HG03064 (cell line): Measurements from ENCODE around the gene SERINC5.

Experiments
- ATAC-seq: cut with Tn5 transposase; IDR thresholded peaks from one replicate; pipeline ENCODE4 v1.9.1; 2021; ENCODE audit warnings: low read depth; ENCODE audit not compliant: unreplicated experiment

SERINC5 gene

DNA sequence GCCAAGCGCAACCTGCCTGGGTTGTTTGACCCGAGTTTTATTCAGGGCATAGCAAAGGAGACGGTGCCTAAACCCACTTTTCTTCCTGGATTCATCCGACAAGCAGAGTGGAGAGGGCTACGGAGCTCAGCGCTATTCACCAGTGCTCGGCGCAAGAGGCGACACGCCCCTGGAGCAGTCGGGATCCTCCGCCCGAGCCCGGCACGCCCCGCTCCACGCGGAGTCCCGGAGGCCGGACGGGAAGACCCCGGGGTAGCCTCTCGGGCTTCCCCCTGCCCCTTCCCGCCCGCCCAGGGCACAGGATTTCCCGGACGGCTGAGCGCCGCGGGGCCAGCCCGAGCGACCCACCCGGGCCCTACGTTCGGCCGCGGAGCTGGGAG, 427 bp downstream of the SERINC5 start:
- peak; percentile 34 for ATAC-seq

DNA sequence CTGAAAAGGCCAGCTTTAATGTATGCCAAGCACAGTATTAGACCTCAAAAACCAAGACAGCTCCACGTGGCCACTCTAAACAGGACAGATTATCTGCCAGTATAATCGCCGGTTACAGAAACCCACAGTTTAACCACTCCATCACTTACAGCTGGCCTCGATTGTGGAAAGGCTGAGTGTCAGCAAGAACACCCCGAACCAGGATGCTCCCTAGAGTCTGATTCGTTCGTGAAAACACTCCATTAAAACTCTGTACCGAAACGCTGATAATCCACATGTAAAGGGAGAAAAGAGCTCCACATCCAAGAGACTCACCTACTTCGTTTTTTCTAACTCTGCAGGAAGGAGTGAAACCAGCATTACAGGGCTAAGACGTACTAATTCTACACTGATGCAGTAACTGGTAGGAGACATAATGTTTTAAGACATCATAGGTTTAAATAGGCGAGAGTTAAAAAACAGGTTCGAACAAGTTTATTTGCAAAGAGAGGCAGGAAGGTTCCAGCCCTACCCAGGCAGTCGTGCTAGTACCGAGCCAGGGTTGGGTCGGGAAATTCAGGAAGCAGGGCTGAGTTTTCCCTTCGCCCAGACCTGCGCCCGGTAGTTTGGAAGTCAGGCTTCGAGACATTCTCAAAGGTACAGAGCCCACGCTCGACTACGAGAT, 949 bp downstream of the SERINC5 start:
- ATAC-seq, result no peak

DNA sequence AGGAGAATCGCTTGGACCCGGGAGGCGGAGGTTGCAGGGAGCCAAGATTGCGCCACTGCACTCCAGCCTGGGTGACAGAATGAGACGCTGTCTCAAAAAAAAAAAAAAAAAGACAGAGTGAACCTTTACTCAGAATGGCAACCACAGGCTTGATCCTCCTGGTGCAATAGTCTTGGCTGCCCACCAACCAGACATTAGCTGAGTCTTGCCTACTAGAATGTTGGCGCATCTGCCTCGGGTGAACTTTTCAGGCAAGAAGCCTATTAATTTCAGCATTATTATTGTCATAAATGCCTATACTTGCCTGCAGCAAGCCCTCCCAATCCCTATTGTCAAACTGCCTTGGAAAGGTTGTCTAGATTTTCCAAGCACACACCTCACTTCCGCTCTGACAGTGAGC, 4.2 kb downstream of the SERINC5 start:
- no peak for ATAC-seq

DNA sequence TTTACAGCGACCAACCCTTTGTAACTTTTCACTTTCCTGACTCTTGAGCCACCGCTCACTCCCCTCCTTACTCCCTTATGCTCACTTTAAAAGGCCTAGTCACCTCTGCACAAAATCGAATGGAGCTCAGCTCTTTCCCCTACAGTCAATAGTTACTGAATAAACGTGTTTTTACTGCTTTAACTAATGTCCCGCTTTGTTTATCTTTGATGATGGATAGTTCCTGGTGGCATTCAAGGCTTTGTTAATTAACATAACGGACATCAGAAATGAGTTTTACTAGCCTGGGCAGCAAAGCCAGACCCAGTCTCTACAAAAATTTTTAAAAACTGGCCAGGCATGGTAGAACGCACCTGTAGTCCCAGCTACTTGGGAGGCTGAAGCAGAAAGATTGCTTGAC, 5.0 kb downstream of the SERINC5 start:
- ATAC-seq, result no peak

DNA sequence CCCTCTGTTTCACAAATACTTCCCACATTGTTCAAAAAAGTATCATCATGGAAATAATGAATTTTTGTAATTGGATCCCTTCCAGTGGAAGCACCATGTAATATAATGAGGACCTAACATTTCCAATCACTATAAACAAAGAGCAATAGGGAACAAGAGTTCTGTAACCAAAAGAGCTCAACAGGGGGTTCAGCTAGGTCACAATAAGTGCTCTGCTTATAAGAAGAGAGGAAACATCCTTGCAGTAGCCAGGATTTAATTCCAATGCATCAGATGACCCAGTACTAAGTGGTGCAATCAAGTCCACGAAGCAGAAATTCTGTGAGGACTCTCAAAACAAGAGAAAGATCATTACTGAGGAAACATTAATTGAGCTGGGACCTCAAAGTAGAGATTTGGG, 5.9 kb downstream of the SERINC5 start:
- ATAC-seq, result no peak

DNA sequence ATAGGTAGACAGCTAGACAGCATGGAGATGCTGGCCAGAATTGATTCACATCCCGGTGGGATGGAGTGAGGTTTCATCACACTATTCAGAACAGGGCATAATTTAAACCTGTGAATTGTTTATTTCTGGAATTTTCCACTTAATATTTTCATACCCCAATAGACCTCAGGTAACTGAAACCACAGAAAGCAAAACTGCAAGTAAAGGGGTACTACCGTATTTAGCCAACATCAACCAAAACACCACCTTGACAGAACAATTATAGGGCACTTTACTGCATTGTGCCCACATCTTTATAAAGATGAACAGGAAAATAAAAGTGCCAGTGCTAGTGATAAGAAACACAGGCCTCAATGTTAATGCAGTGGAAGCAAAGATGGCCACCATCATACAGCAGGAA, 7.5 kb downstream of the SERINC5 start:
- no peak for ATAC-seq

DNA sequence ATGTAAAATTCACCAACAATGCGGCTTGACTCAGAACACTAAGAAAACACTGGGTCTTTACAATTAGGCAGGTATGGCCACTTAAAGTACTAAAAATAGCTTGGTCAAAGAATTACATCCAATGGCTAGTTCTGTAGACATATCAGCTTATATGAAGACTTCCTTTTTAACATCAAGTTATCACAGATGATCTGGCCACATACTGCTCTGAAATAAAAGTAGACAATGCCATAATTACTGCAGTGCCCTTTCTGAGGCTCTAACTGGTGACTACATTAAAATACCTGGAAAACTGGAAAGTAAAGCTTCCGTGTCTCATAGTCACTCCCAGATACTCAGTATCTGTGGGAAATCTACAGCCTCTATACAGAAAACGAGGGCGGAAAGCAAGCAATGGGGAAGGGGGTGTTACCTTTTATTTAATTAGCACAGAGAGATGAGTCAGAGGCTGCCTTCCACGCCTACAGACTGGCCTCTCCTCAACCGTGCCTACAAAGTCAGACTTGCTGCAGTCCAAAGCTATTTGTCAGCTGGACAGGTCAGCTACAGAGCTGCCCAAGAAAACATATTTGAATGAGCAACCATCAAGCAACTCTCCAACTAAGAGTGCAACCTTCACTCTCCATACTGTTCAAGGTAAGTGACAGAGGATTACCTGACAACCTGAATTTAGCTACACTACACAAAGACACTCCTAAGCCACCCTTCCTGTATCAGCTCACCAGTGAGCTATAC, 8.7 kb downstream of the SERINC5 start:
- ATAC-seq, result peak; percentile 77

DNA sequence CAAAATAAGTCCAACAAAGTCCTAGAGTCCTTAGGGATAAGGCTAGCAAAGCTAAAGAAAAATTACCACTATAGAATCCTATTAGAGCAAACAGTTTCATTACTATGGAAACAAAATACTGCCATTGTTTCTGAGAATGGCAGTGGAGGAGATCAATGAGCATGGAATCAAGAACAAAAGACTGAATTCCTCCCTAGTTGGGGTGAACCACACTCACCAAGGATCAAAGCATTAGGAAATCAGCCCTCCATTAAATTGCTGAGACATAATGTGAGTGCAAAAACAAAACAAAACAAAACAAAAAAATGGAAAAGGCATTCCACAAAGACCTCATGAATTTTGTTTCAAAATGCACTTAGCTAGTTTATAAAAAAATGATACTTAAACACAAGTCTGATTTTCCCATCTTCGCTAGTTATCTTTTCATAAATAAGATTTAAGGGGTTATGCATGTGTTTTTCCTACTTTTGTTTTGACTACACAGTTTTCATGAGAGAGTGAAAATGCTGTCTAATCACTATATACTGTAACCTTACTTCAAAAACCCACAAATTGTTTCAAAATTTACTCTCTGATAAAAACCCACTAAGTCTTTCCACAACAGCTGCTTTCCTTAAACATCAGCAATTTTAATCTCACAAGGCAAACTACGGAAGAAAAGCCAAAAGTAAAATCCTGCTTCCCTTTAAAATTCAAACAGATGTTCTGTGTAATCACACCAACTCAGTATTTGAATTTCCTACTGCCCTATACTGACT, 9.7 kb downstream of the SERINC5 start:
- ATAC-seq, result no peak

DNA sequence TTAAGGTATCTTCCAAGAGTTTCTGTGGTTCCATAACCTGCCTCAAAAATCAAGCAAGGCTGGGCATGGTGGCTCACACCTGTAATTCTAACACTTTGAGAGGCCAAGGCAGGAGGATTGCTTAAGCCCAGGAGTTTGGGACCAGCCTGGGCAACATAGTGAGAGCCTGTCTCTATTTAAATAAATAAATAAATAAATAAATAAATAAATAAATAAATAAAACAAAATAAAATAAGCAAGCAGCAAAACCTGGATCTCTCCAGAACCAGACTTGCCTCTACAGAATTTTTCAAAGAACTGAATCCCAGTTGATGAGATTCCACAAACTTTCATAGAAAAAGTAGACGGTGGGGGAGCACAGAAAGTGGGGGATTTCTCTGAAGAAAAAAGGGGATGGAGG, 12.3 kb downstream of the SERINC5 start:
- no peak for ATAC-seq

DNA sequence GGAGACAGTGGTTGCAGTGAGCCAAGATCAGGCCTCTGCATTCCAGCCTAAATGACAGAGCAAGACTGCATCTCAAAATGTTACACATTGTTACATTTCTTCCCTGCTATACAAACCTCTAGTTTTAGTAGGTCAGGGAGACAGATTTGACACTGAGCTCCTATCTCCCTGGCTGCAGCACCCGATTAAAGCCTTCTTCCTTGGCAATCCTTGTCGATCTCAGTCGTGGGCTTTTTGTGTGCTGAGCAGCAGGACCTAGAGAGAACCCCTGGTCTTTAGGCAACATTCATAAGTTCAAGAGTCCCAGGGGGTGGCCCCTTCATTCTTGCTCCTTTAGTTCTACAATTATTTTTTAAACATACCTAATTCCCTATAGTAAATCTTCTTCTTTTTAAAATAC, 13.0 kb downstream of the SERINC5 start:
- no peak for ATAC-seq

DNA sequence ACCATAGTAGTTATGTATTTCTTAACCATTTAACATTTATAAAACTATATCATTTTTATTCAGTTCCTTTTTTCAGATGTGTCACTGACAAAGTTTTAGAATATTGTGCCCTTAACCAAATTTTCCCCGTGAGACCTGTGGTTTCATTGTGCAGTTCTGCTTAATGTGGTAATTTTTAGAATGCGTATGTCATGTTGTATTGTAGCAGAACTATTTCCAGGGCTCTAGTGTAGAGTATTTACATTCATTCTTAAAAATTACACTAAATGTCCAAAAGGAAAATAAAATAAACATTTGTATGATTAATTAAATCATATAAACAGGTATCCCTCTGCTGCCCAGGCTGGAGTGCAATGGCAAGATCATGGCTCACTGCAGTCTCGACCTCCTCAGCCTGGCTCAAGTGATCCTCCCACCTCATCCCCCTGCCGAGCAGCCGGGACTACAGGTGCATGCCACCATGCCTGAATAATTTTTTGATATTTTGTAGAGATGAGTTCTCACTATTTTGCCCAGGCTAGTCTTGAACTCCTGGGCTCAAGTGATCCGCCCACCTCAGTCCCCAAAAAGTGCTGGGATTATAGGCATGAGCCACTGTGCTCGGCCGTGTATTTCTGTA, 15.4 kb downstream of the SERINC5 start:
- no peak for ATAC-seq

DNA sequence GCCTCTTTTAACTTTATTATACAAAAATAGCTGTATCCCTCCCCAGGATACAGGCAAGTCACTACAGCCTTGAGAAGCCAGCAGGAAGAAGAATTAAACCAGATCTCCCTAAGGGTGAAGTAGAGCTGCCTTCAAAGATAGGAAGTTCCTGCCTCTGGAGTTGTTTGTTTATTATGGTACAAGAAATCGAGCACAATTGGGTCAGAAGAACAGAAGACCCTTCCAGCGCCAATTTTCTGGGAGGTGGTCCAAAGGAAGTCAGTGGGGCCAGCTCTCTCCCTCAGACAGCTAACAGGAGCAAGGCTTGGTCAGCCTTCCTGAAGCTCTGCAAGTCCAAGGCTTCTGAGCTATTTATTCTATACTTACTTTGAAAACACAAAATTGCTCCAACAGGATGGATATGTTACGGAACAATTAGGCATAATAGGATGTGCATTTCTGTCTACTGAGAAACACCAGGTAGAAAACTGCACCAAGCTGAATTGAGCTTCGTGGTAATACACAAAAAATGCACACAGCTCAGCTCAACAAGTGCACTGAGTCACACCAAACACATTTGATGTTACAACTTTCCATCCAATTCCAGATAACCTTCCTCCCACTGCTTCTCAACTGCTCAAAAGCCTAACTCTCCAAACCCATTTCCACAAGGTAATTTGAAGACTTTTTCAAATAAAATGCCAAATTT, 16.0 kb downstream of the SERINC5 start:
- no peak for ATAC-seq

DNA sequence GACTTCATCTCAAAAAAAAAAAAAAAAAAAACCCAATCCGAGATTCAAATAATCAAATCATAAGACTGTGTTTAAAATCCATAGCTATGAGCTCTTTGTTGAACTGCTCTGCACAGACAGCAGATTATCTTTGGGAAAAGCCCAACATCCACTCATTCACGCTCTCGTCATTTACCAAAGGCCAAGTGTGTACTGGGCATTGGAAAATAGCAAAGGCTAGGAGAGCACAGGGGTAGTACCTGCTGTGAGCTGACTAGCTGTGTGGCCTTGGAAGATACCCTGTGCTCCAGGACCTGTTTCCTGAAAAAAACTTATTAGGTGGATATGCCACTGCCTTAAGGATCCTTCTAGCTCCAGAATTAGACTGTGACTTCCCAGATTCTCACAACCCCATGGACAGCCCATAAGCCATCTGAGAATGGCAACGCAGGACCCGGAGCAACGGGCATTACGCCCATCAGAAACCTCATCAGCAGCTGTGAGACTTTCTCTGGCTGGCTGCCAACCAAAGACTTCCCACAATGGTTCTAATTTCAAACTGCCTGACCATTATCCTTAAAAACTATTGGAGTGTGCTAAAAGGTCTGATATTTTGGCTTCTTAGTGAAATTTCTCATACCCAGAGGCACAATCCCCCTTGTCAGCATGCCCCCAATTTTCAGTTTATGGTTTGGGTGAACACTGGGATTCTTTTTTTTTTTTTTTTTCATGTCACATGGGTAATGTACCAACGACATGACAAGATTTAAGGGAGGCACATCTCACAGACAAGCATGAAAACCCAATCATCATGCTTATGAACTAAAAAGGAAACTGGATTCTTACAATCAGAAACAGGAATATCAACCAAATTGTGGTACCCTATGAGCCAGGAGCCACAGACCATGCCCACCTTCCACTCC, 16.8 kb downstream of the SERINC5 start:
- ATAC-seq, result no peak

DNA sequence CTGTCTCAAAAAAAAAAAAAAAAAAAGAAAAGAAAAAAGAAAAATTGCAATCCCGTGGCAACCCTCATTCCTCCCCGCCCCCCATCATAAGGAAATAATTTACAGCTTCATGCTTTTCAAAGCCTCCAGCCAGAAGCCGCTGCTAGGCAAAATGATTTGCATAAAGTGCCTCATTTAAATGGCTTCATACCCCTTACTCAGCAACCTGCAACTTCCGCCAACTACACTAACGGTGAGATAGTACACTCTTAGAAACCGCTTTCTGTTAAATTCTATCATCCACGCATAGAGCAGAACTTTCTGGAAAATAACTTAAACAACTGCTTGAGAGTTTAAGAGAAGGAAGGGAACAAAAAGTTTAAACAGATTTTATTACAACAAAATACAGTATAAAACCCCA, 17.8 kb downstream of the SERINC5 start:
- ATAC-seq, result no peak

DNA sequence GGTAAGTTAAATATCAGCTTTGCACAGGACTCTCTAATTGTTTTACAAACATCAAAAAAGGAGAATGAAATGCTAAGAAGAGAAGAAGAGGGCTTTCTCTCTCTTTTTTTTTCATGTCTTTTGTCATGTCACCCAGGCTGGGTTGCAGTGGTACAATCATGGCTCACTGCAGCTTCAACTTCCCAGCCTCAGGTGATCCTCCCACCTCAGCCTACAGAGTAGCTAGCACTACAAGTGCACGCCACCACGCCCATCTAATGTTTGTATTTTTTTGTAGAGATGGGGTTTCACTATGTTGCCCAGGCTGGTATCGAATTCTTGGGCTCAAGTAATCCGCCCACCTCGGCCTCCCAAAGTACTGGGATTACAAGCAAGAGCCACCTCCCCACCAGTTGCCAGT, 18.6 kb downstream of the SERINC5 start:
- ATAC-seq, result no peak

DNA sequence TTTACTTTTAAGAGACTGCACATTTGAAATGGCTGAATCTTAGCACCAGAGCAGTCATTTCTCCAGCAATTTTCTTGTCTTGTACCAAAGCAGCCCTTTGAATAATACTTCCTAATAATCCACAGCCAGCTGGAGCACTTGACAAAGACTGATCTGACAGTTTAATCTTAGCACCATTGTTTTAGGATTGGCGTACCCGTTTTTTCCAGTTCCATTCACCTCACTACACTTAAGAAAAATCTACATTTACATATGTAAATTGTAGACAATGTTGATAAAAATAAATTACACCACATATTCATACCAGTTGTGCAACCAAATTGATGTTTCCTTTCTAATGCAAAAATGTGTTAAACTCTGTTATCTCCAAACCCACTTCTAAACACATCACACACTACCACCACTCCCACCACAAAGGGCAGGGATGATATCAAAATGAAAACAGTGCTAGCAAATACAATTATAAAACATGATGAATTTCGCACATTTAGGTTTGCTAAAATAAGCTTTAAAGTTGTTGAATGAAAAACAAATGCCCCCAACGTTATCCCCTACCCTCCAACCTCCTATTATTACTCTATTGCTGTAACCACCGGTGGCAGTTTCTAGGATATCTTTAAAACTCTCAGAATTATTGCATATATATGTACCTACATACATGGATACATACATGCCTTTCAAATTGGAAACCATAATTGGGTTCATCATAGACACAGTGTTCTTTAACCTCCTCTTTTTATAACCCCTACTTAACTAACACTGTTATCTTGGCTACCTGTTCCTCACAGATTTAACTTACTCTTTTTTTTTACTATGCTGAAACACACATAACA, 21.5 kb downstream of the SERINC5 start:
- no peak for ATAC-seq

DNA sequence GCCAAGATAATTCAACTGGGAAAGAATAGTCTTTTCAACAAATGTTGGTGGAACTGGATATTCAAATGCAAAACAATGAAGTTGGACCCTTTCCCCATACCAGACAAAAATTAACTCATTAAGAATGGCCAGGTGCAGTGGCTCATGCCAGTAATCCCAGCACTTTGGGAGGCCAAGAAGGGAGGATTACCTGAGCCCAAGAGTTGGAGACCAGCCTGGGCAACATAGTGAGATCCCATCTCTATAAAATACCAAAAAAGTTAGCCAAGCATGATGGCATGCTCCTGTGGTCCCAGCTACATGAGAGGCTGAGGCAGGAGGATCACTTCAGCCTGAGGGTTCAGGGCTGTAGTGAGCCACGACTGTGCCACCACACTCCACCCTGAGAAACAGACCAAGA, 24.2 kb downstream of the SERINC5 start:
- no peak for ATAC-seq

DNA sequence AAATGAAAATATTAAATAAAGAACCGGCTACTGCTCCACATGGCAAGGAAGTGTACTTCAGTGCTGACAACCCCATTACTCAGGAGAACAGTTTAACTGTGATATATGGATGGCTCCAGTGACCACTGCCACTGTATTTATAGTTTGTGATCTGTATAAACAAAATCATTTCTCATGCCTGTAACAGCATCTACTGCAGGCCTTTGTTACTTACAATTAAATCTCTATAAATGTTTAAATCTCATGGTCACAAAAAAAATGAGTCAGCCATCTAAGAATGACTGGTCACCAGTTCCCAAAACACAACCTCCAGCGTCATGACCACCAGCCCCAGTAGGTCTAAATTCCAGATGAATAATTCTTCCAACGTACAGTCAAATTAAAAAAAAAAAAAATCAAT, 24.6 kb downstream of the SERINC5 start:
- ATAC-seq, result no peak
